WI38 (cell line): ENCODE results near the gene JOSD2.

Source experiments
- H3K4me3 ChIP-seq: 2 replicates; pipeline ENCODE4 v1.5.1; 2011; ENCODE audit warnings: low read depth, mild to moderate bottlenecking, control low read depth, low read length
- CTCF ChIP-seq: IDR thresholded peaks from 2 replicates; pipeline ENCODE4 v1.5.1; 2012; ENCODE audit warnings: low read depth, mild to moderate bottlenecking, control low read depth, low read length

The JOSD2 gene

DNA sequence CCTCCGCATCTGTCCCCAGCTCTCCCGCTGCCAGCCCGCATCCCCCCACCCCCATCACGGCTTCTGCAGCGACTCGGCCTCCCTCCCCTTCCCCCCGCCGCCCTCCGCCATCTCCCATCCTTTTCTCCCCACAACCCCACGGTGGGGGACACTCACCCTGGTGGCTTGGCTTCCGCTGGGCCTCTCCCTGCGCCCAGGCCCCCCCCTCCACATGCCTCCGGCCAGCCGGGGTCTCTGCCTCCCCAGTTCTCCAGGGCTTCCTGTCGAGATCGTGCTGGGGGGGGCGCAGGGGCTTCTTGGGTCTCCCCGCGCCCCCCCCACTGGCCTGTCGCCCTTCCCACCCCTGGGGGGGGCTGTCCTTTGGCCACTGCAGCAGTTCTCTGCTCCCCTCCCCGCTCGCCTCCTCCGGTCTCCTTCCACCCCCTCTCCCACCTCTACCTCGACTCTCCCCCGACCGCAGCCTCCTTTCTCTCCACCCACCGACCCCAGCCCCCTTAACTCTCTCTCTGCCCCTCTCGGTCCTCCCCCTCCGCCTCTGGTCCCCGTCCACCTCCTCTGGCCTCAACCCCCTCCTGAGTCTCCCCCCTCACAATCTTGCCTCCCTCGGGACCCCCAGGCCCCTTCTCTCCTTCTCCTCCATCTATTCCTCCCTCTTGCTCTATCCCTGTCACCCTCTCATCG lies 40.2 kb upstream of the JOSD2 start:
- TF ChIP-seq CTCF = no peak
- no peak overlapping the region for H3K4me3 ChIP-seq

- no peak overlapping the region for H3K4me3 ChIP-seq
- no peak for TF ChIP-seq CTCF
Measured at GRCh38 chr19:50550594-50550966, 39.6 kb upstream of the JOSD2 start.

GRCh38 chr19:50549927-50550593 lies 39.1 kb upstream of the JOSD2 start:
- no peak for TF ChIP-seq CTCF
- no peak overlapping the region for H3K4me3 ChIP-seq

- no peak for TF ChIP-seq CTCF
- H3K4me3 ChIP-seq = no peak overlapping the region
Measured at GRCh38 chr19:50549059-50549926, 38.3 kb upstream of the JOSD2 start.

DNA sequence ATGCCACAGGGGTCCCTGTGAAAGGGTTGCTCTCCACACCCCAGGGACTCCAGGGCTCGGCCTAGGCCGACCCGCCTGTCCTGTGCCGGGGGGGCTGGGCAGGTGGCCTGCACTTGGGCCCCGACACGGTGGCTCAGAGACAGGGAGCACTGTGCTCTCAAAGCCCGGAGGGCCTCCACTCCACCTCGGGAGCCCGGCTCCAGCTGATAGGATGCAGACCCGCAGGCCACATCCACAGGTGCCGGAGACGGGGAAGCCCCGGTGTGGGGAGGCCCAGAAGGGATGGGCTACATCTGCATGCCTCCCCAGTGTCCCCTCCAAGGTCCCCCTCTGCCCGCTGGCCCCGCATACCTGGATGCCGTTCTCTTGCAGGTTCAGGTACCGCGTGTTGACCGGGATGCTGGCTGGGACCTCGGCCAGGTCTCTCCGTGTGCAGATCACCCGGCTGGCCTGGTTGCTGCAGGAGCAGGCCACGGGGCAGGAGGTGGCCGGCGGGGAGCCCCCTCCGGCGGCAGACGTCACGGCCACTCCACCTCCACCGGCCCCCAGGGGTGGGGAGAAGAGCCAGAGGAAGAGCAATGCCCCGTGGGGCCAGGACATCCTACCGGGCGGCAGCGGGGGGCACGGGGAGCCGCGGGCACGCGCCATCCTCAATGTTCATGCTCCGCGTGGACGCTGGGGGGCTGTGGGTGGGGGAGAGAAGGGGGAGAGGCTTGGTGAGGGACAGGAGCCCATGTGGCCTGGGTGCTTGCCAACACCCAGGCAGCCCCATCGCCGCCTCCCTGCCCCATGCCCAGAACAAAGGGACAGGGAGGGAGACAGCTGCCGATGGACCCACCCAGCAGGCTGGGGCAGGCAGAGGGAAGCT lies 37.4 kb upstream of the JOSD2 start:
- no peak for TF ChIP-seq CTCF
- no peak overlapping the region for H3K4me3 ChIP-seq

DNA sequence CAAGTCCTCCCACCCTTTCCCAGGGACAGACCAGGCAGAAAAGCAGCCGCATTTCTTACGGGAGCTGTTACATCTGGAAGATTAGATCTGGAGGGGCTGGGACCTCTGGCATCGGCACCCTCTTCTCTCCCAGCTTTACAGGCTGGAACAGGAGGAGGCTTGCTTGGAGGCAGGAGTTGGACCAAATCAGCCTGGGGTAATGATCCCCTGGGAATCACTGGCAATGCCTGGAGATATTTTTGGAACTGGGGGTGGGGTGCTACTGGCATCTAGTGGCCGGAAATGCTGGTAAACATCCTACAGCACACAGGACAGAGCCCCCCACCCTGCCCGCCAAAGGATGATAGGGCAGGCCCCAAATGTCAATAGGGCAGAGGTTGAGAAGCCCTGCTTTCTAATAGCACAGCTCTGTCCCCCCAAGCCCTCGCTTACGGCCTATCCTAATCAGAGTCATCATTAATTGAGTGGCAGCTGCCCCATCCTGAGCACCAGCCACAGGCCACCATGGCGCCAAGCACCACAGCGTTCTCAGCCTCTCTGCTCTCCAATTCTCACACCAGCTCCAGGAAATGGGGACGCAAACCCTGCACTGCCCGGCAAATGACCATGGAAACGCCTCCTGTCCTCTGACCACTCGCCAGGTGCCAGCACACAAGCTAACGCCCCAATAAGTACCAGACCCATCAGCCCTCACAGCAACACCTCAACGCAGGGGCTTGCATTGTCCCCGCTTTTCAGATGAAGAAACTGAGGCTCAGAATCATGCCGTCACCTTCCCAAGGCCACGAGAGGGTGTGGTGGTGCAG lies 36.6 kb upstream of the JOSD2 start:
- TF ChIP-seq CTCF = no peak
- H3K4me3 ChIP-seq = no peak overlapping the region
